HepG2 (cell line): ENCODE data around the gene CAPZA1. TPM values are rescaled to one million over a fixed set of nuclear protein-coding genes. Genes with fewer than 3 reads are reported as not detected.

Source experiments
- ATAC-seq: fragments of 200-7000 bp; cut with Tn5 transposase; 3 replicates; pipeline ENCODE4 v1.9.1; 2020; ENCODE audit warnings: mild to moderate bottlenecking, moderate library complexity
- BruUV-seq: library from RNA; stranded (reverse); fragments of 400-500 nt; replicated peaks from 2 replicates; lab custom pipeline; 2021; lab: Mats Ljungman, UMichigan
- CTCF ChIA-PET: fragments of 300-600 bp; formaldehyde crosslinking; extraction: SDS; loops from one replicate; lab custom pipeline; 2021; ENCODE audit warnings: low total read pairs, inconsistent platforms, low intra/inter-chr PET ratio; lab: Yijun Ruan, JAX
- POLR2A ChIA-PET: fragments of 350-600 bp; sonication (Branson Sonifier 250); formaldehyde crosslinking; loops from one replicate; lab custom pipeline; 2020; ENCODE audit warnings: antibody characterized with exemption, inconsistent platforms; lab: Yijun Ruan, JAX
- DNase-seq: peaks from one replicate; pipeline ENCODE4 v3.0.0-alpha.2; 2015; ENCODE audit warnings: low spot score
- FAIRE-seq: peaks from 3 replicates; lab custom pipeline; 2011; peaks lifted over from hg19 to GRCh38; lab: Jason Lieb, UNC
- H2AFZ ChIP-seq: one replicate; pipeline ENCODE4 v1.6.1; 2011; ENCODE audit warnings: low read length, inconsistent platforms
- H3K27ac ChIP-seq: fragments of 300-600 bp; 3 replicates; pipeline ENCODE4 v1.8.0; 2011; ENCODE audit warnings: mixed run types, mild to moderate bottlenecking, mixed read lengths, low read length, inconsistent platforms; ENCODE audit not compliant: insufficient read depth; ENCODE audit errors: extremely low read length
- H3K27me3 ChIP-seq, 2 experiments: fragments of 200-600 bp in 1 of 2; 2 replicates in 1 of 2; 3 replicates in 1 of 2; pipeline versions ENCODE4 v1.6.0 to v1.8.0; 2011; ENCODE audit warnings: low read length in 2 of 2, mild to moderate bottlenecking in 2 of 2, moderate library complexity in 2 of 2, inconsistent platforms in 1 of 2; ENCODE audit not compliant: insufficient read depth in 2 of 2, control insufficient read depth in 1 of 2
- H3K36me3 ChIP-seq, 2 experiments: fragments of 200-600 bp in 1 of 2; replicated peaks in 1 of 2; 2 replicates in 1 of 2; 3 replicates in 1 of 2; pipeline versions ENCODE4 v1.5.1 to v1.8.0; 2011; ENCODE audit warnings: low read length in 2 of 2, inconsistent platforms in 1 of 2; ENCODE audit not compliant: insufficient read depth in 2 of 2, control insufficient read depth in 1 of 2
- H3K4me1 ChIP-seq: 2 replicates; pipeline ENCODE4 v1.5.1; 2012; ENCODE audit warnings: low read length, inconsistent platforms; ENCODE audit not compliant: insufficient read depth
- H3K4me2 ChIP-seq: 2 replicates; pipeline ENCODE4 v1.6.0; 2011; ENCODE audit warnings: low read depth, low read length, inconsistent platforms
- H3K4me3 ChIP-seq, 3 experiments: fragments of 200-600 bp in 1 of 3; sonication (generic), shearing (Covaris generic) in 1 of 3; replicated peaks in 1 of 3; 2 replicates each; pipeline ENCODE4 v1.5.1; 2011 to 2016; ENCODE audit warnings: low read length in 3 of 3, inconsistent platforms in 2 of 3, low read depth in 2 of 3, mild to moderate bottlenecking in 2 of 3, control low read depth in 1 of 3, mixed read lengths in 1 of 3; ENCODE audit not compliant: insufficient read depth in 1 of 3
- H3K79me2 ChIP-seq: one replicate; pipeline ENCODE4 v1.6.1; 2011; ENCODE audit warnings: low read length, inconsistent platforms; ENCODE audit not compliant: insufficient read depth
- H3K9ac ChIP-seq: 2 replicates; pipeline ENCODE4 v1.6.0; 2011; ENCODE audit warnings: mild to moderate bottlenecking, low read depth, low read length, inconsistent platforms; ENCODE audit not compliant: insufficient read depth
- H3K9me3 ChIP-seq: 2 replicates; pipeline ENCODE4 v1.5.1; 2012; ENCODE audit warnings: mild to moderate bottlenecking, low read length
- H4K20me1 ChIP-seq: 2 replicates; pipeline ENCODE4 v1.6.0; 2011; ENCODE audit warnings: inconsistent platforms, mild to moderate bottlenecking, low read length, moderate library complexity; ENCODE audit not compliant: insufficient read depth
- BRD4 ChIP-seq: sonication (generic); formaldehyde crosslinking; IDR thresholded peaks from 2 replicates; pipeline ENCODE4 v1.4.0; 2020; ENCODE audit warnings: missing genetic modification reagents
- GTF3A ChIP-seq: sonication (generic); formaldehyde crosslinking; conservative IDR thresholded peaks from 2 replicates; pipeline ENCODE4 v1.4.0; 2020; ENCODE audit warnings: mild to moderate bottlenecking, missing genetic modification reagents
- HOXA5 ChIP-seq: sonication (generic); formaldehyde crosslinking; IDR thresholded peaks from 2 replicates; pipeline ENCODE4 v1.4.0; 2020; ENCODE audit warnings: missing genetic modification reagents
- KDM4B ChIP-seq: sonication (generic); formaldehyde crosslinking; IDR thresholded peaks from 2 replicates; pipeline ENCODE4 v1.4.0; 2020; ENCODE audit warnings: missing genetic modification reagents
- POGZ ChIP-seq: sonication (generic); formaldehyde crosslinking; IDR thresholded peaks from 2 replicates; pipeline ENCODE4 v1.4.0; 2020; ENCODE audit warnings: mild to moderate bottlenecking, missing genetic modification reagents
- ZNF329 ChIP-seq: sonication (generic); formaldehyde crosslinking; IDR thresholded peaks from 2 replicates; pipeline ENCODE4 v1.9.0; 2021; ENCODE audit warnings: low read depth, mild to moderate bottlenecking, missing genetic modification reagents
- ZNF550 ChIP-seq: sonication (generic); formaldehyde crosslinking; IDR thresholded peaks from 2 replicates; pipeline ENCODE4 v1.4.0; 2020; ENCODE audit warnings: mild to moderate bottlenecking, missing genetic modification reagents, borderline replicate concordance
- ZNF768 ChIP-seq: sonication (generic); formaldehyde crosslinking; IDR thresholded peaks from 2 replicates; pipeline ENCODE4 v1.4.0; 2020; ENCODE audit warnings: missing genetic modification reagents
- WGBS: methylation state at CpG from one replicate; pipeline ENCODE4 v1.1.6; 2017; ENCODE audit warnings: low lambda C conversion rate; 5-methylcytosine and 5-hydroxymethylcytosine counted together
- in situ Hi-C: cut with HindIII; loops from 2 replicates; pipeline ENCODE4 v1.10.0; 2017; ENCODE audit warnings: low pct_unique_long_range_greater_than_20kb; ENCODE audit not compliant: extremely low pct_ligation_motif_present
- intact Hi-C: fragments of 100-400 bp; cut with micrococcal nuclease; formaldehyde crosslinking; loops from one replicate; pipeline ENCODE4 v1.10.0; 2022; ENCODE audit not compliant: unreplicated experiment
- polyA plus RNA-seq, 8 experiments: library from polyadenylated mRNA; depleted of rRNA in 3 of 8; stranded (reverse) in 7 of 8; unstranded in 1 of 8; fragments of >200 nt; fragmentation: Illumina TruSeq in 4 of 8; extraction: Trizol in 4 of 8; gene quantifications; 2 replicates each; pipeline versions ENCODE4 v1.2.1 to v1.2.3, GENCODE V29; 2011 to 2016; ENCODE audit warnings: low read depth in 4 of 8, missing spikeins in 1 of 8, mixed read lengths in 1 of 8; ENCODE audit not compliant: insufficient read depth in 1 of 8
- total RNA-seq, 5 experiments: library from RNA; depleted of rRNA; stranded (reverse); fragments of >200 nt; fragmentation: Illumina TruSeq; extraction: Trizol; gene quantifications; 2 replicates each; pipeline ENCODE4 v1.2.3, GENCODE V29; 2016; ENCODE audit warnings: low read depth in 1 of 5

CAPZA1 gene
- total and polyA plus RNA-seq, 2 of the 13 experiments (the other 11 are each of a cell fraction or from before 2014, with no cell fraction given), result 67.0 to 117 TPM

DNA sequence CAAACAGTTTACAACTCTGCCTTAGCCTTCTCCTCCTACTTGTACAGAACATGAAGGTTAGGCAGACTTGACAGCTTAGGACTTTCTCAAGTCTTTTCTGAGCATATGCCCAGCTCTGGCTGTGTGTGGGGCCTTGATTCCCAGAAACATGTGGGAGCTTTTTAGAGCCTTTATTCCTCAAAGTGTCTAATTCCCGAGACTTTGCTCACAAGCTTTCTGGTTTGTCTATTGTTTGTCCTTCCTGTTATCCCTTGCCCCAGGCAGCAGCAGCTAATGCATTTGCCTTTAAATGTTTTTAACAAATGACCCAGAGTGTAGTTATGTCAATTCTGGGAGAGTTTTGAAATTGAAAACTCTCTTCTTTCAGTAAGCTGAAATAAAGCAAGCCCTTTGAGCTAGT lies 29.9 kb upstream of the CAPZA1 start:
- Histone ChIP-seq H3K4me3 (no peak overlapping the region), H3K4me1 (no peaks in the 10 kb centered on the region), H3K27ac (no peak overlapping the region), H3K79me2 (no peaks in the 10 kb centered on the region), H3K4me2 (no peak overlapping the region), H3K9ac (no peak overlapping the region), H2AFZ (no peak overlapping the region), H3K9me3 (no peaks in the 10 kb centered on the region), H4K20me1 (no peaks in the 10 kb centered on the region), H3K27me3 (no peaks in the 10 kb centered on the region), H3K36me3 (peaks cover 2 to 11% of the 10 kb centered on the region in 2 experiments; a peak in 2 of 5 replicates)
- intact Hi-C loops (no loop called here), in situ Hi-C loops (no loop called here)
- WGBS, result 100% methylated on average over 1 of the region's 1 CpG
- no peak for FAIRE-seq
- DNase-seq, result no peak
- ATAC-seq, result no peak
- POLR2A ChIA-PET, result interaction anchor here (1.4 kb wide), 1 partner anchor 29 kb away, joined by 4 read pairs; the partner anchor contains the start of gene ST7L
- 0 out of 2 replicates have a peak, but pooled peaks have one; percentile 42 for TF ChIP-seq ZNF550
- no peak for TF ChIP-seq BRD4 (CRISPR knock-in tag)
- BruUV-seq, result no TSS peak
- CTCF ChIA-PET, result no interaction called here

DNA sequence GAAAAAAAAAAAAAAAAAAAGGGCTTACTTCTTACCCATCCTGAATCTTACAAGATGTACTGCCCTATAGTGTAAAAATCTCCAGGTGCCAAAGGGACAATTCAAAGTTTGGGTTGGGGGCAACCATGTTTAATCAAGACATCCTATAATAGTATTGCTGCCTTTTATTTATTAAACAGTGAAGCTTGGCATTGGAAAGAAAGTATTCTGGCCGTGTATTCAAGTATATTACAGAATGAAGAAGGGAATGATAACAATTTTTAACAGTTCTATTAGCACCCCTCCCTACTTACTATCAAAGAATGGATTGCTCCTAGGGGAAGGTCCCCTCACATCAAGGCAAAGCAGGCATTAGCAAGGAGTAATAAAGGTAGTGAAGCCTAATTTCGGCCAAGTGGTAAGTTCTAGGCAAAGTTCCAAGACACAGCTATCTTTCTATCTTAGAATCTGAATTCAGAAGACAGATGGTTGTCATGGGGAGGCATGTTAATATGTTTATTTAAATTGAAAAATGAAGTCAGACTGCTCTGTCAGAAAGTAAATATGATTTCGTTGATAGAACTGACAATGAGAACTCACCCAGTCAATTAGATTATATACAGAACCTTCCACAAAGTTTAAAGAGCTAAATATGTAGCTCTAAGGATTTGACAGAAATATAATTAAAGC lies 25.3 kb upstream of the CAPZA1 start:
- no TSS peak for BruUV-seq

More for the DNA sequence above, 25.3 kb upstream of the CAPZA1 start:
- no peak for FAIRE-seq
- CTCF ChIA-PET, result no interaction called here
- Histone ChIP-seq H3K36me3 (peaks cover 3 to 25% of the 10 kb centered on the region in 2 experiments; a peak in 2 of 5 replicates), H2AFZ (no peak overlapping the region), H3K9ac (no peak overlapping the region), H3K27ac (no peak overlapping the region), H3K4me2 (no peak overlapping the region), H3K9me3 (no peaks in the 10 kb centered on the region), H3K79me2 (no peaks in the 10 kb centered on the region), H3K4me1 (no peaks in the 10 kb centered on the region), H3K27me3 (no peaks in the 10 kb centered on the region), H4K20me1 (no peaks in the 10 kb centered on the region), H3K4me3 (no peak overlapping the region)
- no peak for DNase-seq
- no peak for TF ChIP-seq ZNF329 (CRISPR knock-in tag)
- no peak for TF ChIP-seq GTF3A (CRISPR knock-in tag)
- TF ChIP-seq ZNF768, result no peak
- no peak for TF ChIP-seq POGZ
- TF ChIP-seq KDM4B (CRISPR knock-in tag), result no peak
- no peak for TF ChIP-seq HOXA5
- 79% methylated on average over 3 of the region's 3 CpGs for WGBS
- in situ Hi-C loops, result no loop called here
- POLR2A ChIA-PET, result no interaction called here
- intact Hi-C loops, result no loop called here
- ATAC-seq, result no peak
